ENCODE data around the gene CERS6.

Gene CERS6

DNA sequence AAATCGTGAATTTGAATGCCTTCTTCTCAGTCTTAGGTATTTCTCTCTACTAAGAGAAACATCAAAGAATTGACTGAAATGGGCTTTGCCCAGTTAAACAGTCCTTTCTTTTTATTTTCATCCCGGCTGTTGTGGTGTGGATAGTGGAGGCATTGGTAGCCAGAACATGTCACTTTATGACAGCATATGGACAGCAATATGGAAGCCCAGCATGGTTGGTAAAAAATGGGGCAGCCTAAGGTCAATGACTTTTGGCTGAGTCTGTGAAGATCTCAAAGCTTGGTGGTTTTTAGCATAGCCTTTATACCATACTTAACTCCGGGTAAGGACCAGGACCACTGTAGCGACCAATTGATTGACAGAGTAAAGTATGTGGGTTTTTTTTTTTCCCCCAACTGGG, 3.2 kb downstream of the CERS6 start:
- no peaks in the 10 kb centered on the region for H3K9me3 ChIP-seq (ENCODE audit: control insufficient read depth, low read depth, low read length)
- no peaks in the 10 kb centered on the region for H3K36me3 ChIP-seq (ENCODE audit: control insufficient read depth, low read depth, low read length)
- no peak overlapping the region for H3K4me3 ChIP-seq (ENCODE audit: low read length)
- peaks cover 22% of the 10 kb centered on the region for H3K27me3 ChIP-seq (ENCODE audit: control insufficient read depth, insufficient read depth, low read length)
- H3K9ac ChIP-seq (ENCODE audit: low read length), result no peak overlapping the region
- no peak overlapping the region for H3K27ac ChIP-seq (ENCODE audit: low read length)
- peaks cover 12% of the 10 kb centered on the region for H3K4me1 ChIP-seq (ENCODE audit: control insufficient read depth, low read depth, low read length)

- peaks cover 14% of the 10 kb centered on the region for H3K27me3 ChIP-seq (ENCODE audit: control insufficient read depth, insufficient read depth, low read length)
- H3K27ac ChIP-seq (ENCODE audit: low read length), result no peak overlapping the region
- no peaks in the 10 kb centered on the region for H3K9me3 ChIP-seq (ENCODE audit: control insufficient read depth, low read depth, low read length)
- no peaks in the 10 kb centered on the region for H3K36me3 ChIP-seq (ENCODE audit: control insufficient read depth, low read depth, low read length)
- no peak overlapping the region for H3K4me3 ChIP-seq (ENCODE audit: low read length)
- H3K4me1 ChIP-seq (ENCODE audit: control insufficient read depth, low read depth, low read length), result peaks cover 14% of the 10 kb centered on the region
- no peak overlapping the region for H3K9ac ChIP-seq (ENCODE audit: low read length)
These were observed 4.5 kb downstream of the CERS6 start for GRCh38 chr2:168460571-168460970.

GRCh38 chr2:168461178-168461941, 5.3 kb downstream of the CERS6 start:
- H3K27ac ChIP-seq (ENCODE audit: low read length), result no peak overlapping the region
- H3K36me3 ChIP-seq (ENCODE audit: control insufficient read depth, low read depth, low read length), result no peaks in the 10 kb centered on the region
- no peaks in the 10 kb centered on the region for H3K9me3 ChIP-seq (ENCODE audit: control insufficient read depth, low read depth, low read length)
- peaks cover 14% of the 10 kb centered on the region for H3K27me3 ChIP-seq (ENCODE audit: control insufficient read depth, insufficient read depth, low read length)
- no peak overlapping the region for H3K4me3 ChIP-seq (ENCODE audit: low read length)
- H3K4me1 ChIP-seq (ENCODE audit: control insufficient read depth, low read depth, low read length), result peaks cover 21% of the 10 kb centered on the region
- H3K9ac ChIP-seq (ENCODE audit: low read length), result no peak overlapping the region

DNA sequence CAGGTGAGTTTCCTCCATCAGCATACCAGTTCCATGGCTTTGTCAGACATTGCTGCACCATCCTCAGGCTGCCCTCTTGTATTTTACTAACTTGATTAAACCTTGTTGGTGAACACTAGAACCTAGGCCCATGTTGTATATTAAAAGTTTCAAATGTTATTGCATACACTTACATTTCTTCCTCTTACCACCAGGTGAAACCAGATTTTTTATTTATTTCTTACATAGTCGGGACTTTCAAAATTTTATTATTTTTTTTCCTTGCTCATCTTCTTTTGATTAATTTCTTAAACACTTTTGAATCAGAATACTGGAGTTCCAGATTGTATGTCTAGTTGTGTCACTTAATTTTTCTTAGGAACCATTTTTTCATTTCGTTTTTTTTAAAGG, 5.9 kb downstream of the CERS6 start:
- Histone ChIP-seq H3K9ac (ENCODE audit: low read length) (no peak overlapping the region), H3K27ac (ENCODE audit: low read length) (no peak overlapping the region), H3K27me3 (ENCODE audit: control insufficient read depth, insufficient read depth, low read length) (peaks cover 13% of the 10 kb centered on the region), H3K4me1 (ENCODE audit: control insufficient read depth, low read depth, low read length) (peaks cover 27% of the 10 kb centered on the region), H3K4me3 (ENCODE audit: low read length) (no peak overlapping the region), H3K9me3 (ENCODE audit: control insufficient read depth, low read depth, low read length) (no peaks in the 10 kb centered on the region), H3K36me3 (ENCODE audit: control insufficient read depth, low read depth, low read length) (no peaks in the 10 kb centered on the region)

GRCh38 chr2:168462543-168463045, 6.5 kb downstream of the CERS6 start:
- H3K27me3 ChIP-seq (ENCODE audit: control insufficient read depth, insufficient read depth, low read length), result peaks cover 7% of the 10 kb centered on the region
- H3K4me3 ChIP-seq (ENCODE audit: low read length), result no peak overlapping the region
- H3K4me1 ChIP-seq (ENCODE audit: control insufficient read depth, low read depth, low read length), result peaks cover 26% of the 10 kb centered on the region
- no peak overlapping the region for H3K9ac ChIP-seq (ENCODE audit: low read length)
- H3K36me3 ChIP-seq (ENCODE audit: control insufficient read depth, low read depth, low read length), result no peaks in the 10 kb centered on the region
- H3K9me3 ChIP-seq (ENCODE audit: control insufficient read depth, low read depth, low read length), result no peaks in the 10 kb centered on the region
- H3K27ac ChIP-seq (ENCODE audit: low read length), result no peak overlapping the region

DNA sequence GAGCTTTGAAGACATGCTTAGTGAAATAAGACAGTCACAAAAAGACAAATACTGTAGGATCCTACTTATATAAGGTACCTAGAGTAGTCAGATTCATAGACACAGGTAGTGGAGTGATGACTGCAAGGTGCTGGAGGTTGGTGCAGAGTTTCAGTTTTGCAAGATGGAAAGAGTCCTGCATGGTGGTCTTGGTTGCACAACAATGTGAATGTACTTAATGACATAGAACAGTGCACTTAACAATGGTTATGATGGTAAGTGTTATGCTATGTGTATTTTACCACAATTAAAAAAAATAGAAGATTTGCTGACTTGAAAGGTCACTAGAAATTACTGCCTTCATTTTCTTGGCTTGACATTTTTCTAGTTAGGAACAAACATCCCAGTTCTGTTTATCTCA, 9.5 kb downstream of the CERS6 start:
- H3K27ac ChIP-seq (ENCODE audit: low read length), result no peak overlapping the region

DNA sequence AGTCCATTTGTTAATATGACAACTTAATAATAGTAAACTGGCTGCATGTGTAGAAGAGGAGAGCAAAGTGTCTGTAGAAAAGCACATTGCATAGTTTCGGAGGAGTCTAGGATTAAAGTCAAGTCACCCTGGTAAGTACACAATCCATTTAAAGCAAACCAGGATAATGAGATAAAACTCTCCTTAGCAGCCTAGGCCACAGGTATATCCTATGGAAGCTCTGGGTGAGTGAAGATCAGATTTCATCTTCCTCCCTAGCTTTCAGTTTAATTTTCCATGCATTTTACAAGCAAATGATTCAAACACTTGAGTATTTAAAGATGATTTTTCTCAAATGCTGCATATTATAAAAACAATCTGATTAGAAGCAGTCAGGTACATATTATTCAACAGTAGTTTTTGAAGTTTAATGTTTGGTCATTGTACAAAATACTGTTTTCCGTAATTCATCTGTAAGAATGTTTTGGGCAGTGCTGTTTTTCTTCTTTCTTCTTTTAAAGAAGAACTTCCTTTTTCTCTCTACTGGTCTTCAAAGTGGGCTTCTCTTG, 10.2 kb downstream of the CERS6 start:
- Histone ChIP-seq H3K4me3 (ENCODE audit: low read length) (no peak overlapping the region), H3K27ac (ENCODE audit: low read length) (no peak overlapping the region), H3K36me3 (ENCODE audit: control insufficient read depth, low read depth, low read length) (no peaks in the 10 kb centered on the region), H3K4me1 (ENCODE audit: control insufficient read depth, low read depth, low read length) (peaks cover 45% of the 10 kb centered on the region), H3K9me3 (ENCODE audit: control insufficient read depth, low read depth, low read length) (no peaks in the 10 kb centered on the region), H3K27me3 (ENCODE audit: control insufficient read depth, insufficient read depth, low read length) (no peaks in the 10 kb centered on the region), H3K9ac (ENCODE audit: low read length) (no peak overlapping the region)

More for the DNA sequence above, 9.5 kb downstream of the CERS6 start:
- no peaks in the 10 kb centered on the region for H3K36me3 ChIP-seq (ENCODE audit: control insufficient read depth, low read depth, low read length)
- no peak overlapping the region for H3K4me3 ChIP-seq (ENCODE audit: low read length)
- peaks cover 39% of the 10 kb centered on the region for H3K4me1 ChIP-seq (ENCODE audit: control insufficient read depth, low read depth, low read length)
- H3K27me3 ChIP-seq (ENCODE audit: control insufficient read depth, insufficient read depth, low read length), result no peaks in the 10 kb centered on the region
- H3K9me3 ChIP-seq (ENCODE audit: control insufficient read depth, low read depth, low read length), result no peaks in the 10 kb centered on the region
- no peak overlapping the region for H3K9ac ChIP-seq (ENCODE audit: low read length)

DNA sequence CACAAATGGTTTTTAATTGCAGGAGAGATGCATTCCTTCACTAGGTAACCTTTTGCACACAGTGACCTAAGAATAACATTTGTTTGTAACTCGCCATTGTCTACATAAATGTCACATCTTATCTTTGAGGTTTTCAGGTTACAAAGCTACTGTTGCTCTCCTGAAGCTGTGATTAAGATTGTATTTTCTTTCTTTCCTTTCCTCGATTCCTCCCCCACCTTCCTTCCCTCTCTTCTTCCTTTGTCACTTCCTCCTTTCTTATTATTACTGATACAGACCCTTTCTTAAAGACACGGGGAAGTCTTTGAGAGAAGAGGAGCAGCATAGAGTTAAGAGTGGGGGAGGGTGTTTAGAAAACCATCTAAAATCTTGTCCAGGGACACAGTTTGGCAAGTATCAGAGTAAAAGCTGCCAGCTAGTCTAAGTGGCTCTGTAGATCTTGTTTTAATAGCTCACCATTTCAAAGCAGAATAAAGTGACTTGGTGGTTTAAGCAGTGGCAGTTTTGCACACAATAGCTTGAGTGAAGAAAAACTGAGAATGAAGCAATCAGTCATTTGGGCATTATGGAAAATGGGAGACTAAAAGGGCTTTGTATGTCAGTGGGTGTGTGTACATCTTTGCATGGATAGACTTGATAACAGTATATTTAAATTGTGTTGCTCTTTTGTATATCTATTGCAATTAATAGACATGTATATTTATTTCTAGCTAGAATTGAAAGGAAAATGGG, 10.9 kb downstream of the CERS6 start:
- no peak overlapping the region for H3K9ac ChIP-seq (ENCODE audit: low read length)
- peaks cover 49% of the 10 kb centered on the region for H3K4me1 ChIP-seq (ENCODE audit: control insufficient read depth, low read depth, low read length)
- H3K27me3 ChIP-seq (ENCODE audit: control insufficient read depth, insufficient read depth, low read length), result no peaks in the 10 kb centered on the region

DNA sequence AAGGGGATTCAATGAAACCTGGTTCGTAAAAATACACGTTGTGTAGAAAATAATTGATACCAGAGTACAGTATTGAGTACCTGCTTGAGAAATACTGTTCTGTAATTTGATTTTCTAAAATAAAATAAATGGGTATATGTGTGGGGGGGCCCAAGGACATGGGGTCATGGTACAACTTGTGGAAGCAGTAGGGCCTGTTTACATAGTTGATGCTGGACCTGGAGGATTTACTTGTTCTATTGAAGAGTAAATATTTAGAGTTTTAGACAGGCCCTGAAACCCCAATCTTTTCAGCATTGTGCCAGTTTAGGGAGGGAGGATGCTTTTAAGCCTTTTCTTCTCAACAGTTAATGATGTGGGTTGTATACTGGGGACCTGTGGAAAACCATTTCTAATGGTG, 11.7 kb downstream of the CERS6 start:
- H3K9me3 ChIP-seq (ENCODE audit: control insufficient read depth, low read depth, low read length), result no peaks in the 10 kb centered on the region
- H3K4me3 ChIP-seq (ENCODE audit: low read length), result no peak overlapping the region
- peaks cover 49% of the 10 kb centered on the region for H3K4me1 ChIP-seq (ENCODE audit: control insufficient read depth, low read depth, low read length)
- no peaks in the 10 kb centered on the region for H3K27me3 ChIP-seq (ENCODE audit: control insufficient read depth, insufficient read depth, low read length)
- H3K9ac ChIP-seq (ENCODE audit: low read length), result no peak overlapping the region
- no peaks in the 10 kb centered on the region for H3K36me3 ChIP-seq (ENCODE audit: control insufficient read depth, low read depth, low read length)
- no peak overlapping the region for H3K27ac ChIP-seq (ENCODE audit: low read length)

More for the DNA sequence above, 10.9 kb downstream of the CERS6 start:
- Histone ChIP-seq H3K4me3 (ENCODE audit: low read length) (no peak overlapping the region), H3K27ac (ENCODE audit: low read length) (no peak overlapping the region), H3K9me3 (ENCODE audit: control insufficient read depth, low read depth, low read length) (no peaks in the 10 kb centered on the region), H3K36me3 (ENCODE audit: control insufficient read depth, low read depth, low read length) (no peaks in the 10 kb centered on the region)

DNA sequence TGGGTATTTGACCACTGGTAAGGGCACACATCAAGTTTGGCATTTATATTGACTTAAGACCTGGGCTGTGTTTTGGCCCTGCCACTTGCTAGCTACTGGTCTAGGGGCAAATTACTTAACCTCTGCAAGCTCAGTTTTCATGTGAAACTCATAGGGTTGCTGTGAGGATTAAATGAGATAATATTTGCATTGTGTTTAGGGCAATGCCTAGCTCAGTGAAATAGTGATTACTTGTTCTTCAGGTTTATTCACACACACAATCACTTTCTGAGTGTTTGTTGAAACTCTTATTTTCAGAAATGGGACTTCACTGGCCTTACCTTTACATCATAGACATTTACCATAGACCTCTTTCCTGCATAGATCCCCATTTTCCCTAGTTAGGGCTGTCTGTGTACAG, 12.3 kb downstream of the CERS6 start:
- Histone ChIP-seq H3K9ac (ENCODE audit: low read length) (no peak overlapping the region), H3K27ac (ENCODE audit: low read length) (no peak overlapping the region), H3K27me3 (ENCODE audit: control insufficient read depth, insufficient read depth, low read length) (no peaks in the 10 kb centered on the region), H3K4me1 (ENCODE audit: control insufficient read depth, low read depth, low read length) (peaks cover 49% of the 10 kb centered on the region), H3K36me3 (ENCODE audit: control insufficient read depth, low read depth, low read length) (no peaks in the 10 kb centered on the region), H3K4me3 (ENCODE audit: low read length) (no peak overlapping the region), H3K9me3 (ENCODE audit: control insufficient read depth, low read depth, low read length) (no peaks in the 10 kb centered on the region)

GRCh38 chr2:168469281-168469988, 13.4 kb downstream of the CERS6 start:
- H3K4me1 ChIP-seq (ENCODE audit: control insufficient read depth, low read depth, low read length), result peaks cover 49% of the 10 kb centered on the region

More at GRCh38 chr2:168469281-168469988, 13.4 kb downstream of the CERS6 start:
- H3K4me3 ChIP-seq (ENCODE audit: low read length), result no peak overlapping the region
- H3K36me3 ChIP-seq (ENCODE audit: control insufficient read depth, low read depth, low read length), result no peaks in the 10 kb centered on the region
- no peak overlapping the region for H3K9ac ChIP-seq (ENCODE audit: low read length)
- no peaks in the 10 kb centered on the region for H3K9me3 ChIP-seq (ENCODE audit: control insufficient read depth, low read depth, low read length)
- H3K27ac ChIP-seq (ENCODE audit: low read length), result no peak overlapping the region
- H3K27me3 ChIP-seq (ENCODE audit: control insufficient read depth, insufficient read depth, low read length), result no peaks in the 10 kb centered on the region

Data from iPS-18a (cell line).